ENCODE results near the gene ZNF814.

ZNF814 gene

DNA sequence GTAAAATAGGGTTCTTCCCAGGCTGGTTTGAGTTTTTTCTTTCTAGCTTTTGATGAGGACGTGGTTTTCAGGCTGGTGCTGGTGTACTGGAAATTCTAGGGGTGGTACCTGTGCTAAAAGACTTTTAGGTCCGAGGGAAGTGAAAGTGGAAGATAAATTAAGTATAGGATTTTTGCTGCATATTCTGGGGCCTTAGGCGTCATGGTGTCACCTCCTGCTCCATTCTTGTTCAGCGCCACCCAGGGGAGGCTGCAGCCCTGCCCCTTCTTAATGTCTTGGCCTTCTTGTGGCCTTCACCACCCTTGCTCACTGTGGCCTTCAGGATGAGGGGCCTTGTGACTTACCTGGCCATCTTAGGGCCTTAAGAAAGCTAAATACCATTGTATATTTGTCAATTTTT, 86.6 kb downstream of the ZNF814 start:
- no peaks in the 10 kb centered on the region for H3K36me3 ChIP-seq (ENCODE audit: insufficient read depth, low read length)
- H3K79me2 ChIP-seq (ENCODE audit: control insufficient read depth, insufficient read depth, low read length, unreplicated experiment), result no peaks in the 10 kb centered on the region
- H3K27me3 ChIP-seq (ENCODE audit: insufficient read depth, low read length), result no peaks in the 10 kb centered on the region
- H2AFZ ChIP-seq (ENCODE audit: low read length, unreplicated experiment), result no peak overlapping the region
- H3K4me3 ChIP-seq (ENCODE audit: low read depth, low read length), result no peak overlapping the region
- peak overlapping the region; percentile 27; the same call in 1 of the 2 replicates for H3K27ac ChIP-seq (ENCODE audit: low read depth, low read length)
- peaks cover 6% of the 10 kb centered on the region for H3K4me1 ChIP-seq (ENCODE audit: control insufficient read depth, insufficient read depth, low read length, unreplicated experiment)

DNA sequence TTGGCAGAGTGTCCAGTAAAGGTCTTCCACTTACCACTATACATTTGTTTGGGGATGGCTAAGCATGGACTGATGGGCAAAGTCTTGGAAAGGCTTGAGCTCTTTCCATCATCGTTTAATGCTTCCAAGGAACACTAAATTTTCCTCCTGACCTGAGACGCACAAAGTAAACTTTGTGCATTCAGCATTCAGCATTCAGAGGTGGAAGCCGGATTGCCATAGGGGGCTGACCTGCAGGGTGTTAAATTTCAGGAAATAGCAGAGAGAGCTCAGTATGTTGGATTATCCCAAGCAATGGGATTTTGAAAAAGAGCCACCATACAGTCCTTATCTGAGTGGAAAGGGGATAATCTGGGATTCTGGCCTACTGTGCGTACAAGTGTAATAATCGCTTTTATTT, 88.1 kb downstream of the ZNF814 start:
- Histone ChIP-seq H3K79me2 (ENCODE audit: control insufficient read depth, insufficient read depth, low read length, unreplicated experiment) (no peaks in the 10 kb centered on the region), H2AFZ (ENCODE audit: low read length, unreplicated experiment) (no peak overlapping the region), H3K4me1 (ENCODE audit: control insufficient read depth, insufficient read depth, low read length, unreplicated experiment) (peaks cover 6% of the 10 kb centered on the region), H3K27ac (ENCODE audit: low read depth, low read length) (no peak overlapping the region), H3K36me3 (ENCODE audit: insufficient read depth, low read length) (no peaks in the 10 kb centered on the region), H3K4me3 (ENCODE audit: low read depth, low read length) (no peak overlapping the region), H3K27me3 (ENCODE audit: insufficient read depth, low read length) (no peaks in the 10 kb centered on the region)
